ENCODE measurements around the gene FMNL1.

DNA sequence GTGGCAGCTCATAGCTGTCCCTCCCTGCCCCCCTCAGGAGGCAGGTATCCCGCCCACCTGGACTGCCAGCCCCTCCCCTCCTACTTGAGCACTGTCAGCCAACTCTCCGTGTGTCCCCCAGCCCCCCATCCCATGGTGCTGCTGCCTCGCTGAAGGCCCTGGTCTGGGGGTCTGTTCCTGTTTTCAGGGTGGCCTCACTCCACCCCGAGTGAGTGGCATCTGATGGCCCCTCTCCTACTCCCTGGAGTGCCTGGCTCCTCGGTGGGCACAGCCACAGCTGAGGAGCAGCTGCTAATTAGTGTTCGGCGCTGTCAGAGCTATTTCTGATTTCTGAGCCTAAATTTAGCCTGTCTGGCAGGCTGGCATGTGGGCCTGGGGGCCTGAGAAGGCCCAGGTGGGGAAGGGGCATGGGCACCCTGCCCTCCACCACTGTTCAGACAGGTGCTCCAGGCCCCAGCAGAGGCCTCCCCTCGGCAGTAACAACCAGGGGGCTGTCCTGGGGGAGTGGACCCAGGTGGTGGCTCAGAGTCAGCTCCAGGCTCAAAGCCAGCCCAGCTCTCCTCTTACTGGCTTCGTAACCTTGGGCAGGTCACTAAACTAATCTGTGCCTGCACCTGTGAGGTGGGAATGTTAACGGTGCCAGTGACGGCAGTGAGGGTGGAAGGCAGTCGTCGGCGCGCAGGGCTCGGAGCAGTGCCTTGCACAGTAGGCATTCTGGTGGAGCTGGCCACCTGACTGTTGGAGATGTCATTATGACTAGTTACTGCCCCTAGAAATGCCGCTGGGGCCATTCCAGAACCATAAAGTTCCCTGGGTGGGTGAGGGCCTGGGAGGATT is 6.5 kb downstream of the FMNL1 start:
- TF ChIP-seq, protein P1, sequence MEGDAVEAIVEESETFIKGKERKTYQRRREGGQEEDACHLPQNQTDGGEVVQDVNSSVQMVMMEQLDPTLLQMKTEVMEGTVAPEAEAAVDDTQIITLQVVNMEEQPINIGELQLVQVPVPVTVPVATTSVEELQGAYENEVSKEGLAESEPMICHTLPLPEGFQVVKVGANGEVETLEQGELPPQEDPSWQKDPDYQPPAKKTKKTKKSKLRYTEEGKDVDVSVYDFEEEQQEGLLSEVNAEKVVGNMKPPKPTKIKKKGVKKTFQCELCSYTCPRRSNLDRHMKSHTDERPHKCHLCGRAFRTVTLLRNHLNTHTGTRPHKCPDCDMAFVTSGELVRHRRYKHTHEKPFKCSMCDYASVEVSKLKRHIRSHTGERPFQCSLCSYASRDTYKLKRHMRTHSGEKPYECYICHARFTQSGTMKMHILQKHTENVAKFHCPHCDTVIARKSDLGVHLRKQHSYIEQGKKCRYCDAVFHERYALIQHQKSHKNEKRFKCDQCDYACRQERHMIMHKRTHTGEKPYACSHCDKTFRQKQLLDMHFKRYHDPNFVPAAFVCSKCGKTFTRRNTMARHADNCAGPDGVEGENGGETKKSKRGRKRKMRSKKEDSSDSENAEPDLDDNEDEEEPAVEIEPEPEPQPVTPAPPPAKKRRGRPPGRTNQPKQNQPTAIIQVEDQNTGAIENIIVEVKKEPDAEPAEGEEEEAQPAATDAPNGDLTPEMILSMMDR (IDR thresholded peaks at IDR 0.05), result no peak
- TF ChIP-seq ZFX (IDR thresholded peaks at IDR 0.05; ENCODE audit: borderline replicate concordance), result no peak
